H1 (cell line): ENCODE data around the gene ADGRB3. TPM values are rescaled to one million over a fixed set of nuclear protein-coding genes. Genes with fewer than 3 reads are reported as not detected.

Experiments
- EGR1 ChIP-seq: IDR thresholded peaks from 2 replicates; pipeline ENCODE4 v1.6.1; 2011; ENCODE audit warnings: low read depth, low read length, borderline replicate concordance
- SIRT6 ChIP-seq: IDR thresholded peaks from one replicate; pipeline ENCODE4 v1.7.1; 2012; ENCODE audit warnings: low read length, inconsistent platforms
- SP4 ChIP-seq: IDR thresholded peaks from 2 replicates; pipeline ENCODE4 v1.6.1; 2012; ENCODE audit warnings: low read length, inconsistent platforms
- polyA plus RNA-seq, 7 experiments: library from polyadenylated mRNA; depleted of rRNA in 3 of 7; stranded (reverse) in 5 of 7; unstranded in 2 of 7; fragments of >200 nt in 5 of 7; fragments of 200-250 nt in 2 of 7; gene quantifications; 1 replicate in 5 of 7; 2 replicates in 1 of 7; 4 replicates in 1 of 7; pipeline versions ENCODE4 v1.2.1 to v1.2.3, GENCODE V29; 2011 to 2013; ENCODE audit warnings: missing spikeins in 2 of 7, mixed read lengths in 2 of 7
- total RNA-seq: library from RNA; stranded (reverse); fragmentation: NEBNext Ultra II Directional; extraction: Animal tissue kit (Norgen Biotek cat#: 25700); gene quantifications from 2 replicates; pipeline ENCODE4 v1.2.1, GENCODE V29; 2021

ADGRB3 gene
- total and polyA plus RNA-seq, 2 of the 8 experiments (the other 6 are each of a cell fraction or from before 2014, with no cell fraction given): 0.35 to 1.2 TPM

DNA sequence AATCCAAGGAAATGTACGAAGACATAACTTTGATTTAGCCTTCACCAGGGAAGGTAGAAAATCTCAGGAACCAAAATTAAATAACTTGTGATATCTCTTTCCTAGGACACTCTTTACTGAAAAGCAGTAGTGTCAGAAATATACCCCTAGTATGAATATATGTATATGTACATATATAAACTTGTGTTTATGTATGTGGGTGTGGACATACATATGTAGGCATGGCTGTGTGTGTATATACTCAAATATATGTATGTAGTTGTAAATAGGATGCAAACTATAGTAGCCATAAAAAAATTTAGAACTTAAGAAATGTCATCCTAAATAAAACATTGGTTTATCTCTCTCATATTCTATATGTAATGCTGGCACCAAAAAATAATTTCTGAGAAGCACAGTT is 500.8 kb downstream of the ADGRB3 start (continued):
- TF ChIP-seq EGR1 (no peak), SP4 (no peak), SIRT6 (no peak)
